TTC549 (cell line): ENCODE results near the gene MANBA.
"Not testable (repeated sequence)": the region's sequence is repeated elsewhere in the genome, so short reads cannot be mapped to it uniquely, and the experiment has no call there.

Experiments
- FAIRE-seq: peaks from 2 replicates; lab custom pipeline; 2012; peaks lifted over from hg19 to GRCh38; lab: Jason Lieb, UNC

The MANBA gene

DNA sequence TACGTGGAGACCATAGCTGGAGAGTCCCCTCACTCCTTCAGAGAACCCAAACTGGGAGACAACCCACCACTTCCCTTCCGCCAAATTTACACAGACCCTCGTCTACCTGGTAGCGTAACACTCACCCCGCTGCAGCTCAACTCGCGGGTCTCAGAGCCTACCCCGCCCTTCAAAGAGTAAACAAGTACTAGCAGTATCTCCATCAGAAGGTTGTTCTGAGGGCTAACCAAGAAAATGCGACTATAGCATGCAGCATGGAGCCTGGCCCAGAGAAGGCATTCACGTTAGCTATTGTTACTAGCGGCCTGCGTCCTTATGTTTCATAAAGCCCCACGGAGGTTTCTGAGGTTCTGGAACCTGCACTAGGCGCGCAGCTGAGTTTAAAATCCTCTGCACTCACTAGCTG lies 531 bp upstream of the MANBA start:
- no peak for FAIRE-seq

GRCh38 chr4:102759831-102760644 lies 730 bp downstream of the MANBA start:
- no peak for FAIRE-seq

- no peak for FAIRE-seq
Measured at GRCh38 chr4:102758241-102759160, 2.3 kb downstream of the MANBA start.

- FAIRE-seq = no peak
Measured at GRCh38 chr4:102757681-102758080, 3.1 kb downstream of the MANBA start.

DNA sequence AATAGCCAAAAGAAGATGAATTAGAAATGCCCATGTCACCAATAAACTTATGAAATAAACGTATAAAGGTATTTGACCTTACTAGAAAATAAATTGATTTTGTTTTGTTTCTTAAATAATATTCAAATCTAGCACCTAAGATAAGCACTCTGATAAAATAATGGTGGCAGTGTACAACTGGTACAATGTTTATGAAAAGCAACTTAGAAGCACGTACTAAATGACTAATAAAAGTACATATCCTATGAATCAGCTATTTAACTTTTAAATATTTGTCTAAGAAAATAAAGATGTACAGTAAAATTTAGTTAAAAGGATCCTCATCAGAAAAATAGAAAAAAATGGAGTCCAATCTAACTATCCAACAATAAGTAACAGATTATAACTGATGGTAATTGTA lies 6.7 kb downstream of the MANBA start:
- FAIRE-seq = no peak

DNA sequence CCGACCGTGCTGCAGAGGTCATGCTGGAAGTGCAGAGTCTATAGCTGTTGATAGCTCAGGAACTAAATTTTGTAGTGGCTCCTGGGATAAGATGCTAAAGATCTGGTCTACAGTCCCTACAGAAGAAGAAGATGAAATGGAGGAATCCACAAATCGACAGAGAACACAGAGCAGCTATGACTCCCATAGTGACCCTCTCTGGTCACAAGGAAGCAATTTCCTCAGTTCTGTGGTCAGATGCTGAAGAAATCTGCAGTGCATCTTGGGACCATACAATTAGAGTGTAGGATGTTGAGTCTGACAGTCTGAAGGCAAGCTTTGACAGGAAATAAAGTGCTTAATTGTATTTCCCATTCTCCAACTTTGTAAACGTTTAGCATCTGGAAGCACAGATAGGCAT lies 8.8 kb downstream of the MANBA start:
- no peak for FAIRE-seq

DNA sequence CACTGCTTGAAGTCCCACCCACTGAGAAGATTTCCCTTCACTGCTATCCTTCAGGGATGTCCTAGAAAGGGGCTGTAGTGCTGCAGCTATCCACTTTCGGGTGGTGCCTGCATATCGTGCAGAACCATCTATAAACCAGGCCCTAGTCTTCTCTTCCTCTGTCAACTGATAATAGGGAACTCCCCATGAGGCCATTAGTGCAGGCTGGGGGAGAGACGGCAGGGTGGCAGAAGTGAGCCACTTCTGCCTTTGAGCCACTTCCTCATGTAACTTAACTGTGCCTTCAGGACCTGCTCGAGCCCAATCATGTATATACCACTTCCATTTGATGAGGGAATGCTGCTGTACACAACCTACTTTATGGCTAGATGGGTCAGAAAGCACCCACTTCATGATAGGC lies 17.4 kb downstream of the MANBA start:
- not testable (repeated sequence) for FAIRE-seq

GRCh38 chr4:102738802-102739201 lies 22.0 kb downstream of the MANBA start:
- FAIRE-seq = not testable (repeated sequence)

- no peak for FAIRE-seq
Measured at GRCh38 chr4:102736636-102737549, 23.9 kb downstream of the MANBA start.

DNA sequence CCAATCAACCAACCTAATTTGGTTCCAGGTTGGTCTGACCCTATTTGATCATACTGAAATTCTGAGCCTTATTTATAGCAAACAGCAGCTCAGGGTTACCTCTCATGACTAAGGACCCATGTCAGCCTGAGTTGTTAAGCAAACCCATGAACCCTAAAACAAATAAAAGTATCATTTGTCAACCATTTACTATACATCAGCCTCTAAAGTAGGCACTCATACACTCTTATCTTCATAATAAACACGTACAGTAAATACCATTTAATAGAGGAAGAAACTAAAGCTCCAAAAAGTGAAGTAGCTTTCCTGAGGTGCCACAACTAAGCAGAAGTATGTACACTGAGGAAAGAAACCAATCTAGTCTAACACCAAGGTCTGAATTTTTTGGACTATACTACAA lies 25.2 kb downstream of the MANBA start:
- no peak for FAIRE-seq

GRCh38 chr4:102734591-102735385 lies 26.0 kb downstream of the MANBA start:
- no peak for FAIRE-seq

DNA sequence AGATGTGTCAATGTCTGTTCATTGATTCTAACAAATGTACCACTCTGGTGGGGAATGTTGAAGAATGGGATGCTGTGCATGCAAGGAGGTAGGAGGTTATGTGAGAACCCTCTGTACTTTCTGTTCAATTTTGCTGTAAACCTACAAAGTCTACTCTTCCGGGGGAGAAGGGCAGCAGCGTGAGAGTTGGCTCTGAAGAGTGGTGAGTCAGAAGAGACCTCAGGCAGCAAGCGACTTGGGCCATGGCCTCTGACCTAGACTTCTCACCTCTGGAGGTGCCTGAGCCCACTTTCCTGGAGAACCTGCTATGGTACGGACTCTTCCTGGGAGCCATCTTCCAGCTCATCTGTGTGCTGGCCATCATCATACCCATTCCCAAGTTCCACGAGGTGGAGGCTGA lies 26.7 kb downstream of the MANBA start:
- FAIRE-seq = no peak

DNA sequence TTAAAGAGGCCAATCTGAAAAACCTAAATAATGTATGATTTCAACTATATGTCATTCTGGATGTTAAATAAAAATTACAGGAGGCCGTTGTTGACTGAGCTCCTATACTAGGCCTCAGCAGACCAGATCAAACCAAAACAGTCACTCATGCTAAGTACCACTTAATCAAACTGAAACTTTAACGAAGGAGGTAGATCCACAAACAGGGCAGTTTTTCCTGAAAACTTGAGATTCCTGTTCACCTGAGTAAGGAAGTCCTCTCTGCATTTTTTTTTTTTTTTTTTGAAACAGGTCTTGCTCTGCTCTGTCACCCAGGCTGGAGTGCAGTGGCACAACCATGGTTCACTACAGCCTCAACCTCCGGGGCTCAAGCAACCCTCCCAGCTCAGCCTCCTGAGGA lies 27.7 kb downstream of the MANBA start:
- no peak for FAIRE-seq

DNA sequence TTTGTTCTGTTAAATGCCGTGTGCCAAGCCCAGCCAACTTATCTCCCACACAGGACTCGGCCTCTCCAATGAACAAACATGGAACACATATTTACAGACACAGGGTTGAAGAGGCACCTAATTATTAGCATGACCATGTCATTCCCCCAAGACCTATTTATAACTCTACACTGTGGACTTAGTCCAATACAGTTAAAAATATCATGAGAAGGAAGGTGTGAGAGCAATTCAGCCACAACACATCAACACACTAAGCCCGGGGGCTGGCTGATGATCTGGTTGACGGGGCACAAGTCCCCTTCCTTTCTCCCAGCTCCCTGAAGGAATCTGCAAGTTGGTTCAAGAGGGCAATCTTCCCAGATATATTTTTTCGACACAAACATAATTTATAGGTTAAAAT lies 28.1 kb downstream of the MANBA start:
- no peak for FAIRE-seq

GRCh38 chr4:102730968-102731533 lies 29.7 kb downstream of the MANBA start:
- no peak for FAIRE-seq

- not testable (repeated sequence) for FAIRE-seq
Measured at GRCh38 chr4:102729486-102729885, 31.3 kb downstream of the MANBA start.

DNA sequence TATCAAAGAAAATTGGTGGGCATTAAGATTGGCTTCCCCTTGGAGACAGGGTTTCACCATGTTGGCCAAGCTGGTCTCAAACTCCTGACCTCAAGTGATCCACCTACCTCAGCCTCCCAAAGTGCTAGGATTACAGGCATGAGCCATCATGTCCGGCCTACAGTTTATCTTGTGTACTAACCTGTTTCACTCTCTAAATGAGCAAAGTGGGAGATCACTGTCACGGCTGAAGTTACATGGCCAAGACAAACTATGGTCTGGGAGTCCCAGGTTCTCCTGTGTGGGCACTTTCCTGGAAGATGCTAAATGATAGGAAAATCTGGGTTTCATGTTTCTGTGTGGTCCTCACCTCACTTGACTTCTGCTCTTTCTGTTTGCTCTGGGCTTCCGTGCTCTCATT lies 33.8 kb downstream of the MANBA start:
- FAIRE-seq = not testable (repeated sequence)

DNA sequence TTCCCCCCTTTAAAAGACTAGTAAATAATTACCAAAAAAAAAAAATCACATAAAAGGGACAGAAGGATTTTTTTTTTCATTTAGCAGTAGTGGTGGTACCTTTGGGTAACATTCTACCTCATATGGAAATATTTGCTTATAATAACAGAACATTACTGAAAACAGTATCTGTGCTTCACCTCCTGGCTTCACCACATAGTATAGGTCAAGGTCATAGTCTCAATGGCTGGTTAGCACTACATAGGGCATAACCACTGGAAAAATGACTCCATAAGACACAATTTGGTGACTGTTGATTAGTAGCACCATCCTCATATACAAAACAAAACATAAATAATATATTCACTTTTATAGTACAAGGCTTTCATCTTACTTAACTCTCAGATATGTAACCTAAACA lies 34.7 kb downstream of the MANBA start:
- FAIRE-seq = no peak

DNA sequence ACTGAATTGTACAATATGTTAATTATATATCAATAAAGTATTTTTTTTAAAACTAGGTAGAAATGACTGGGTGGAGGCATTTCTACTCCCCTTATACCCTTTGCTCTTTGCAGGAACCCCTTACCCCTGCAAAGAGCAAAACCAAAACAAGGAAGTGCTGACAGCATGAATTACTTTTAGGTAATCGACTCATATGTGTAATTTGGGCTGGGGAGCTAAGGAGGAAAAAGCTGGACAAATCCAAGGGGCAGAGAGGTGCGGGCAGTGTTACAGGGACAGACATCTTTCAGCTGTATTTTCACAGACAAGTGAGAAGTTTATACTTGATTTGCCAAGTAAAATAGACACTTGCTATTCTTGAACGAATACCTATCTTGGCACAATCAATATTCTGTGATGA lies 35.5 kb downstream of the MANBA start:
- FAIRE-seq = no peak

- FAIRE-seq = no peak
Measured at GRCh38 chr4:102723511-102723910, 37.3 kb downstream of the MANBA start.

- FAIRE-seq = no peak
Measured at GRCh38 chr4:102722740-102723139, 38.0 kb downstream of the MANBA start.
